ENCODE results near the gene NIFK. TPM values are rescaled to one million over a fixed set of nuclear protein-coding genes. Genes with fewer than 3 reads are reported as not detected.
"Not testable (repeated sequence)": the region's sequence is repeated elsewhere in the genome, so short reads cannot be mapped to it uniquely, and the experiment has no call there.

Gene NIFK
- total and polyA plus RNA-seq, 5 donors from 2014 or later = 27.7 to 82.5 (median 60.7) TPM

- peaks cover 10 to 37% (median 25%) of the 10 kb centered on the region in 4 donors for H3K4me1 Mint-ChIP-seq
- DNase-seq (no peak), ATAC-seq (ENCODE audit: low read depth in 2 of 2) (no peak)
- H3K4me1 ChIP-seq (ENCODE audit: control insufficient read depth, insufficient read depth, low read length, poor library complexity, severe bottlenecking) = peaks cover 22% of the 10 kb centered on the region
- H3K9me3 Mint-ChIP-seq = no peaks in the 10 kb centered on the region
- no peaks in the 10 kb centered on the region for H3K9me3 ChIP-seq (ENCODE audit: control insufficient read depth in 2 of 2, low read length in 2 of 2)
- no peaks in the 10 kb centered on the region for H3K36me3 ChIP-seq (ENCODE audit: control insufficient read depth, insufficient read depth, low read length)
- no peaks in the 10 kb centered on the region for H3K27me3 Mint-ChIP-seq
- peak overlapping the region in 2 of 3 donors; percentile 73 to 90 for H3K27ac Mint-ChIP-seq
- no peak overlapping the region for H3K4me3 ChIP-seq (ENCODE audit: low read depth, low read length)
- no peak overlapping the region for H3K4me3 Mint-ChIP-seq
- no peak overlapping the region for H3K27ac ChIP-seq (ENCODE audit: insufficient read depth, low read length, poor library complexity, severe bottlenecking)
- H3K27me3 ChIP-seq (ENCODE audit: control insufficient read depth, insufficient read depth, low read length) = no peaks in the 10 kb centered on the region
- no peaks in the 10 kb centered on the region for H3K36me3 Mint-ChIP-seq
Measured at GRCh38 chr2:121698318-121698930, 38.3 kb downstream of the NIFK start.

GRCh38 chr2:121697108-121697631 is 39.5 kb downstream of the NIFK start:
- no peak overlapping the region for H3K27ac ChIP-seq (ENCODE audit: insufficient read depth, low read length, poor library complexity, severe bottlenecking)
- peaks cover 22% of the 10 kb centered on the region for H3K4me1 ChIP-seq (ENCODE audit: control insufficient read depth, insufficient read depth, low read length, poor library complexity, severe bottlenecking)
- H3K27me3 ChIP-seq (ENCODE audit: control insufficient read depth, insufficient read depth, low read length) = no peaks in the 10 kb centered on the region
- Mint-ChIP-seq H3K27ac (no peak overlapping the region), H3K36me3 (no peaks in the 10 kb centered on the region), H3K27me3 (no peaks in the 10 kb centered on the region), H3K4me1 (peaks cover 10 to 37% (median 25%) of the 10 kb centered on the region in 4 donors), H3K9me3 (no peaks in the 10 kb centered on the region), H3K4me3 (no peak overlapping the region)
- no peaks in the 10 kb centered on the region for H3K36me3 ChIP-seq (ENCODE audit: control insufficient read depth, insufficient read depth, low read length)
- no peak overlapping the region for H3K4me3 ChIP-seq (ENCODE audit: low read depth, low read length)
- no peak for DNase-seq
- H3K9me3 ChIP-seq (ENCODE audit: control insufficient read depth in 2 of 2, low read length in 2 of 2) = no peaks in the 10 kb centered on the region
- ATAC-seq (ENCODE audit: low read depth in 2 of 2) = no peak

GRCh38 chr2:121696410-121696930 is 40.2 kb downstream of the NIFK start:
- no peak overlapping the region for H3K4me3 ChIP-seq (ENCODE audit: low read depth, low read length)
- Mint-ChIP-seq H3K27ac (no peak overlapping the region), H3K4me1 (peaks cover 10 to 35% (median 21%) of the 10 kb centered on the region in 4 donors), H3K9me3 (no peaks in the 10 kb centered on the region), H3K36me3 (no peaks in the 10 kb centered on the region), H3K27me3 (no peaks in the 10 kb centered on the region), H3K4me3 (no peak overlapping the region)
- DNase-seq (no peak), ATAC-seq (ENCODE audit: low read depth in 2 of 2) (no peak)
- peaks cover 22% of the 10 kb centered on the region for H3K4me1 ChIP-seq (ENCODE audit: control insufficient read depth, insufficient read depth, low read length, poor library complexity, severe bottlenecking)
- H3K27ac ChIP-seq (ENCODE audit: insufficient read depth, low read length, poor library complexity, severe bottlenecking) = no peak overlapping the region
- no peaks in the 10 kb centered on the region for H3K9me3 ChIP-seq (ENCODE audit: control insufficient read depth in 2 of 2, low read length in 2 of 2)
- no peaks in the 10 kb centered on the region for H3K36me3 ChIP-seq (ENCODE audit: control insufficient read depth, insufficient read depth, low read length)
- H3K27me3 ChIP-seq (ENCODE audit: control insufficient read depth, insufficient read depth, low read length) = no peaks in the 10 kb centered on the region

GRCh38 chr2:121695171-121695451 is 41.6 kb downstream of the NIFK start:
- no peak for DNase-seq
- Mint-ChIP-seq H3K27me3 (no peaks in the 10 kb centered on the region), H3K27ac (no peak overlapping the region), H3K9me3 (no peaks in the 10 kb centered on the region), H3K4me1 (peaks cover 4 to 22% (median 13%) of the 10 kb centered on the region in 4 donors), H3K4me3 (no peak overlapping the region), H3K36me3 (no peaks in the 10 kb centered on the region)
- Histone ChIP-seq H3K27ac (ENCODE audit: insufficient read depth, low read length, poor library complexity, severe bottlenecking) (no peak overlapping the region), H3K27me3 (ENCODE audit: control insufficient read depth, insufficient read depth, low read length) (no peaks in the 10 kb centered on the region), H3K4me3 (ENCODE audit: low read depth, low read length) (no peak overlapping the region), H3K4me1 (ENCODE audit: control insufficient read depth, insufficient read depth, low read length, poor library complexity, severe bottlenecking) (peaks cover 14% of the 10 kb centered on the region), H3K36me3 (ENCODE audit: control insufficient read depth, insufficient read depth, low read length) (no peaks in the 10 kb centered on the region), H3K9me3 (ENCODE audit: control insufficient read depth in 2 of 2, low read length in 2 of 2) (no peaks in the 10 kb centered on the region)
- ATAC-seq (ENCODE audit: low read depth in 2 of 2) = no peak

GRCh38 chr2:121694398-121695170 is 42.1 kb downstream of the NIFK start:
- Histone ChIP-seq H3K27me3 (ENCODE audit: control insufficient read depth, insufficient read depth, low read length) (no peaks in the 10 kb centered on the region), H3K27ac (ENCODE audit: insufficient read depth, low read length, poor library complexity, severe bottlenecking) (no peak overlapping the region), H3K9me3 (ENCODE audit: control insufficient read depth in 2 of 2, low read length in 2 of 2) (no peaks in the 10 kb centered on the region), H3K36me3 (ENCODE audit: control insufficient read depth, insufficient read depth, low read length) (no peaks in the 10 kb centered on the region), H3K4me3 (ENCODE audit: low read depth, low read length) (no peak overlapping the region), H3K4me1 (ENCODE audit: control insufficient read depth, insufficient read depth, low read length, poor library complexity, severe bottlenecking) (peaks cover 8% of the 10 kb centered on the region)
- Mint-ChIP-seq H3K4me3 (no peak overlapping the region), H3K27me3 (no peaks in the 10 kb centered on the region), H3K4me1 (peaks cover 2 to 17% (median 10%) of the 10 kb centered on the region in 4 donors), H3K27ac (no peak overlapping the region), H3K36me3 (no peaks in the 10 kb centered on the region), H3K9me3 (no peaks in the 10 kb centered on the region)
- DNase-seq (no peak), ATAC-seq (ENCODE audit: low read depth in 2 of 2) (no peak)

GRCh38 chr2:121690572-121690971 is 46.1 kb downstream of the NIFK start:
- not testable (repeated sequence) for H3K4me3 Mint-ChIP-seq; H3K4me1 ChIP-seq (ENCODE audit: control insufficient read depth, insufficient read depth, low read length, poor library complexity, severe bottlenecking); H3K27me3 ChIP-seq (ENCODE audit: control insufficient read depth, insufficient read depth, low read length); ATAC-seq (ENCODE audit: low read depth in 2 of 2); H3K27me3 Mint-ChIP-seq; H3K9me3 ChIP-seq (ENCODE audit: control insufficient read depth in 2 of 2, low read length in 2 of 2); H3K36me3 ChIP-seq (ENCODE audit: control insufficient read depth, insufficient read depth, low read length); H3K9me3 Mint-ChIP-seq; H3K4me3 ChIP-seq (ENCODE audit: low read depth, low read length); H3K4me1 Mint-ChIP-seq; H3K27ac ChIP-seq (ENCODE audit: insufficient read depth, low read length, poor library complexity, severe bottlenecking); DNase-seq; H3K36me3 Mint-ChIP-seq
- H3K27ac Mint-ChIP-seq = peak overlapping the region in 1 of 3 donors; percentile 59

GRCh38 chr2:121690095-121690494 is 46.6 kb downstream of the NIFK start:
- DNase-seq (no peak), ATAC-seq (ENCODE audit: low read depth in 2 of 2) (no peak)
- H3K27me3 Mint-ChIP-seq = no peaks in the 10 kb centered on the region
- H3K9me3 ChIP-seq (ENCODE audit: control insufficient read depth in 2 of 2, low read length in 2 of 2) = no peaks in the 10 kb centered on the region
- H3K27me3 ChIP-seq (ENCODE audit: control insufficient read depth, insufficient read depth, low read length) = no peaks in the 10 kb centered on the region
- H3K27ac ChIP-seq (ENCODE audit: insufficient read depth, low read length, poor library complexity, severe bottlenecking) = no peak overlapping the region
- no peak overlapping the region for H3K4me3 ChIP-seq (ENCODE audit: low read depth, low read length)
- H3K4me1 Mint-ChIP-seq = peaks cover 0 to 5% (median 0%) of the 10 kb centered on the region in 4 donors
- peak overlapping the region in 1 of 3 donors; percentile 12 for H3K27ac Mint-ChIP-seq
- H3K9me3 Mint-ChIP-seq = peaks cover 0 to 2% (median 0%) of the 10 kb centered on the region in 7 donors
- H3K36me3 ChIP-seq (ENCODE audit: control insufficient read depth, insufficient read depth, low read length) = no peaks in the 10 kb centered on the region
- H3K36me3 Mint-ChIP-seq = no peaks in the 10 kb centered on the region
- H3K4me3 Mint-ChIP-seq = no peak overlapping the region
- H3K4me1 ChIP-seq (ENCODE audit: control insufficient read depth, insufficient read depth, low read length, poor library complexity, severe bottlenecking) = no peaks in the 10 kb centered on the region
